HepG2 (cell line): ENCODE data around the gene ADH1C. TPM values are rescaled to one million over a fixed set of nuclear protein-coding genes. Genes with fewer than 3 reads are reported as not detected.

Experiments used
- ATAC-seq: fragments of 200-7000 bp; cut with Tn5 transposase; 3 replicates; pipeline ENCODE4 v1.9.1; 2020; ENCODE audit warnings: mild to moderate bottlenecking, moderate library complexity
- BruUV-seq: library from RNA; stranded (reverse); fragments of 400-500 nt; replicated peaks from 2 replicates; lab custom pipeline; 2021; lab: Mats Ljungman, UMichigan
- CTCF ChIA-PET: fragments of 300-600 bp; formaldehyde crosslinking; extraction: SDS; loops from one replicate; lab custom pipeline; 2021; ENCODE audit warnings: low total read pairs, inconsistent platforms, low intra/inter-chr PET ratio; lab: Yijun Ruan, JAX
- POLR2A ChIA-PET: fragments of 350-600 bp; sonication (Branson Sonifier 250); formaldehyde crosslinking; loops from one replicate; lab custom pipeline; 2020; ENCODE audit warnings: antibody characterized with exemption, inconsistent platforms; lab: Yijun Ruan, JAX
- DNase-seq: peaks from one replicate; pipeline ENCODE4 v3.0.0-alpha.2; 2015; ENCODE audit warnings: low spot score
- FAIRE-seq: peaks from 3 replicates; lab custom pipeline; 2011; peaks lifted over from hg19 to GRCh38; lab: Jason Lieb, UNC
- H2AFZ ChIP-seq: one replicate; pipeline ENCODE4 v1.6.1; 2011; ENCODE audit warnings: low read length, inconsistent platforms
- H3K27ac ChIP-seq: fragments of 300-600 bp; 3 replicates; pipeline ENCODE4 v1.8.0; 2011; ENCODE audit warnings: mixed run types, mild to moderate bottlenecking, mixed read lengths, low read length, inconsistent platforms; ENCODE audit not compliant: insufficient read depth; ENCODE audit errors: extremely low read length
- H3K27me3 ChIP-seq, 2 experiments: fragments of 200-600 bp in 1 of 2; 2 replicates in 1 of 2; 3 replicates in 1 of 2; pipeline versions ENCODE4 v1.6.0 to v1.8.0; 2011; ENCODE audit warnings: low read length in 2 of 2, mild to moderate bottlenecking in 2 of 2, moderate library complexity in 2 of 2, inconsistent platforms in 1 of 2; ENCODE audit not compliant: insufficient read depth in 2 of 2, control insufficient read depth in 1 of 2
- H3K36me3 ChIP-seq, 2 experiments: fragments of 200-600 bp in 1 of 2; replicated peaks in 1 of 2; 2 replicates in 1 of 2; 3 replicates in 1 of 2; pipeline versions ENCODE4 v1.5.1 to v1.8.0; 2011; ENCODE audit warnings: low read length in 2 of 2, inconsistent platforms in 1 of 2; ENCODE audit not compliant: insufficient read depth in 2 of 2, control insufficient read depth in 1 of 2
- H3K4me1 ChIP-seq: 2 replicates; pipeline ENCODE4 v1.5.1; 2012; ENCODE audit warnings: low read length, inconsistent platforms; ENCODE audit not compliant: insufficient read depth
- H3K4me2 ChIP-seq: 2 replicates; pipeline ENCODE4 v1.6.0; 2011; ENCODE audit warnings: low read depth, low read length, inconsistent platforms
- H3K4me3 ChIP-seq, 3 experiments: fragments of 200-600 bp in 1 of 3; sonication (generic), shearing (Covaris generic) in 1 of 3; replicated peaks in 1 of 3; 2 replicates each; pipeline ENCODE4 v1.5.1; 2011 to 2016; ENCODE audit warnings: low read length in 3 of 3, inconsistent platforms in 2 of 3, low read depth in 2 of 3, mild to moderate bottlenecking in 2 of 3, control low read depth in 1 of 3, mixed read lengths in 1 of 3; ENCODE audit not compliant: insufficient read depth in 1 of 3
- H3K79me2 ChIP-seq: one replicate; pipeline ENCODE4 v1.6.1; 2011; ENCODE audit warnings: low read length, inconsistent platforms; ENCODE audit not compliant: insufficient read depth
- H3K9ac ChIP-seq: 2 replicates; pipeline ENCODE4 v1.6.0; 2011; ENCODE audit warnings: mild to moderate bottlenecking, low read depth, low read length, inconsistent platforms; ENCODE audit not compliant: insufficient read depth
- H3K9me3 ChIP-seq: 2 replicates; pipeline ENCODE4 v1.5.1; 2012; ENCODE audit warnings: mild to moderate bottlenecking, low read length
- H4K20me1 ChIP-seq: 2 replicates; pipeline ENCODE4 v1.6.0; 2011; ENCODE audit warnings: inconsistent platforms, mild to moderate bottlenecking, low read length, moderate library complexity; ENCODE audit not compliant: insufficient read depth
- HIVEP1 ChIP-seq: sonication (generic); formaldehyde crosslinking; IDR thresholded peaks from 2 replicates; pipeline ENCODE4 v1.4.0; 2020; ENCODE audit warnings: mild to moderate bottlenecking, missing genetic modification reagents
- LCORL ChIP-seq, 2 experiments: fragments of 450-650 bp in 1 of 2; sonication (generic) in 1 of 2; formaldehyde crosslinking in 1 of 2; IDR thresholded peaks; 2 replicates each; pipeline versions ENCODE4 v1.5.0 to v1.6.1; 2017 to 2020; ENCODE audit warnings: antibody characterized with exemption in 1 of 2, missing genetic modification reagents in 1 of 2
- POGZ ChIP-seq: sonication (generic); formaldehyde crosslinking; IDR thresholded peaks from 2 replicates; pipeline ENCODE4 v1.4.0; 2020; ENCODE audit warnings: mild to moderate bottlenecking, missing genetic modification reagents
- RNF2 ChIP-seq: fragments of 450-650 bp; conservative IDR thresholded peaks from 2 replicates; pipeline ENCODE4 v1.6.1; 2016; ENCODE audit warnings: low read depth
- SCMH1 ChIP-seq: sonication (generic); formaldehyde crosslinking; IDR thresholded peaks from 2 replicates; pipeline ENCODE4 v1.9.0; 2021; ENCODE audit warnings: missing genetic modification reagents, mild to moderate bottlenecking, borderline replicate concordance
- YEATS4 ChIP-seq: sonication (generic); formaldehyde crosslinking; IDR thresholded peaks from 2 replicates; pipeline ENCODE4 v1.4.0; 2020; ENCODE audit warnings: missing genetic modification reagents, borderline replicate concordance
- ZMYM4 ChIP-seq: sonication (generic); formaldehyde crosslinking; IDR thresholded peaks from 2 replicates; pipeline ENCODE4 v1.8.1; 2023; ENCODE audit warnings: mild to moderate bottlenecking, missing genetic modification reagents
- ZNF282 ChIP-seq: fragments of 450-650 bp; IDR thresholded peaks from 2 replicates; pipeline ENCODE4 v1.6.1; 2018; ENCODE audit not compliant: partially characterized antibody
- ZNF747 ChIP-seq: sonication (generic); formaldehyde crosslinking; IDR thresholded peaks from 2 replicates; pipeline ENCODE4 v1.8.1; 2023; ENCODE audit warnings: missing genetic modification reagents, mild to moderate bottlenecking, borderline replicate concordance
- ZSCAN20 ChIP-seq: sonication (generic); formaldehyde crosslinking; IDR thresholded peaks from 2 replicates; pipeline ENCODE4 v1.4.0; 2020; ENCODE audit warnings: missing genetic modification reagents, mild to moderate bottlenecking, borderline replicate concordance
- WGBS: methylation state at CpG from one replicate; pipeline ENCODE4 v1.1.6; 2017; ENCODE audit warnings: low lambda C conversion rate; 5-methylcytosine and 5-hydroxymethylcytosine counted together
- in situ Hi-C: cut with HindIII; loops from 2 replicates; pipeline ENCODE4 v1.10.0; 2017; ENCODE audit warnings: low pct_unique_long_range_greater_than_20kb; ENCODE audit not compliant: extremely low pct_ligation_motif_present
- intact Hi-C: fragments of 100-400 bp; cut with micrococcal nuclease; formaldehyde crosslinking; loops from one replicate; pipeline ENCODE4 v1.10.0; 2022; ENCODE audit not compliant: unreplicated experiment
- polyA plus RNA-seq, 8 experiments: library from polyadenylated mRNA; depleted of rRNA in 3 of 8; stranded (reverse) in 7 of 8; unstranded in 1 of 8; fragments of >200 nt; fragmentation: Illumina TruSeq in 4 of 8; extraction: Trizol in 4 of 8; gene quantifications; 2 replicates each; pipeline versions ENCODE4 v1.2.1 to v1.2.3, GENCODE V29; 2011 to 2016; ENCODE audit warnings: low read depth in 4 of 8, missing spikeins in 1 of 8, mixed read lengths in 1 of 8; ENCODE audit not compliant: insufficient read depth in 1 of 8
- total RNA-seq, 5 experiments: library from RNA; depleted of rRNA; stranded (reverse); fragments of >200 nt; fragmentation: Illumina TruSeq; extraction: Trizol; gene quantifications; 2 replicates each; pipeline ENCODE4 v1.2.3, GENCODE V29; 2016; ENCODE audit warnings: low read depth in 1 of 5
- TF ChIP-seq, protein P1 (sequence below): sonication (generic); formaldehyde crosslinking; IDR thresholded peaks from 2 replicates; pipeline ENCODE4 v1.5.1; 2020; ENCODE audit warnings: mild to moderate bottlenecking, missing genetic modification reagents, borderline replicate concordance
- TF ChIP-seq, protein P2 (sequence below): sonication (generic); formaldehyde crosslinking; IDR thresholded peaks from 2 replicates; pipeline ENCODE4 v1.4.0; 2020; ENCODE audit warnings: mild to moderate bottlenecking, missing genetic modification reagents

Gene ADH1C
- total and polyA plus RNA-seq, 2 of the 13 experiments (the other 11 are each of a cell fraction or from before 2014, with no cell fraction given), result not detected

DNA sequence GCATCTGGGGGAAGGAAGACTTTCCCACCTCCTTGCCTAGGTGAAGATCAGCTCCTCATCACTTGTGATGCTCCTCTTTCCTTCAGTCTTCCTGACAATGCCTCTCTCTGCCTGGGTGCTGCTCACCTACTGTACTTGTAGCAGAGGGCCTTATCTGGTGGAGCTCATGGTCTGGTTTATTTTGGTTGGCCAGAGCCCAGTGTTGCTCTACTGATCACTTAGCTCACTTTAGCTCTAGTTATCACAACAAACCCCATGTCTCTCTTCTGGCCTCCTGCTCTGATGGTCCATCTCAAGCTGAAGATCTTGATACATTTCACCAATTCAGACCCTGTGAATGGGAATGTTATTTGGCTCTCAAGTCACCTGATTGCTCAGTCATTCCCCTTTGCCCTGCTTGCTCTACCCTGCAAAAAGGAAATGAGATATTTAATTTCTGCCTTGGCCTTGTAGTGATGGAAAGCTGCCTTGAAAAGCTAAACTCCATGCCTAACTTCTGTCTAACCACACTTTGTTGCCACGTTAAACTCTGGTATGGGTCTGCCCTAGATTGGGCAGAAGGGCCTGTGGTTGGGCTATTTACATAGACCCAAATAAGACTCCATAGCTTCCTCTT, 30.3 kb upstream of the ADH1C start:
- DNase-seq, result no peak
- intact Hi-C loops (no loop called here), in situ Hi-C loops (no loop called here)
- no peak for ATAC-seq
- H2AFZ ChIP-seq, result no peak overlapping the region
- H3K4me2 ChIP-seq, result no peak overlapping the region
- 73% methylated on average over 1 of the region's 1 CpG for WGBS
- CTCF ChIA-PET, result no interaction called here
- H3K4me1 ChIP-seq, result peaks cover 18% of the 10 kb centered on the region
- no peaks in the 10 kb centered on the region for H3K9me3 ChIP-seq
- H3K4me3 ChIP-seq, result no peak overlapping the region
- TF ChIP-seq ZMYM4 (0 out of 2 replicates have a peak, but pooled peaks have one; percentile 15), ZSCAN20 (CRISPR knock-in tag) (no peak), HIVEP1 (no peak), ZNF747 (no peak)
- no peak overlapping the region for H3K9ac ChIP-seq
- H3K79me2 ChIP-seq, result no peaks in the 10 kb centered on the region
- POLR2A ChIA-PET, result no interaction called here
- FAIRE-seq, result no peak
- no peaks in the 10 kb centered on the region for H4K20me1 ChIP-seq
- no peaks in the 10 kb centered on the region for H3K36me3 ChIP-seq
- BruUV-seq, result no TSS peak
- H3K27me3 ChIP-seq, result no peaks in the 10 kb centered on the region
- H3K27ac ChIP-seq, result no peak overlapping the region

DNA sequence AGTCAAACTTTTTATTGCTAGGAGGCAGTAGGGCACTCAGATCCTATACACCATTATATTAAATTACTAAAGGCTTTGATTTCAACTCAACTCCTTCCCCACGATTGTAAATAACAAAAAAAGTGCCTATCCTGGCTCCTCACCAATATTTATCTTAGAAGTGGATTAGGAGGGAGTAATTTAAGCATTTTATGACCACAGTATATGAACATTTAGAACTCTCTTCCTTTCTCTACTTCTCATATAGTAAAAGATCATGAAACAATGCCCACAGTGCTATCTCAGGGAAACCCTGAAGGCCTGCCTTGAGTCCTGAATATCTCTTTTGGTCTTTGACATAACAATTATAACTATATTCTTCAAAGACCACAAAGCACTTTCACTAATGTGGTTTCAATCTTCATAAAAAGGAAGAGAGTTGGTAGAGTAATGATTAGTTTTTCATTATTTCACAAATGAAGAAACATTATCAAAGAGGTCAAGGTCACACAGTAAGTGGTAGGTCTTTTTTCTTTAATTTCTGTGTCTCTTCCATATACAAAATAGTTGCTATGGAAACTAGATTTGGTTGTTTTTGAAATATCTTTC, 29.1 kb upstream of the ADH1C start:
- POLR2A ChIA-PET, result no interaction called here
- intact Hi-C loops, result no loop called here
- Histone ChIP-seq H3K36me3 (no peaks in the 10 kb centered on the region), H3K79me2 (no peaks in the 10 kb centered on the region), H3K9me3 (no peaks in the 10 kb centered on the region), H4K20me1 (no peaks in the 10 kb centered on the region), H3K27ac (no peak overlapping the region), H2AFZ (no peak overlapping the region), H3K4me2 (no peak overlapping the region), H3K4me3 (no peak overlapping the region), H3K9ac (no peak overlapping the region), H3K4me1 (peaks cover 18% of the 10 kb centered on the region), H3K27me3 (no peaks in the 10 kb centered on the region)
- 79% methylated on average over 1 of the region's 1 CpG for WGBS
- BruUV-seq, result no TSS peak
- ATAC-seq (no peak), DNase-seq (no peak), FAIRE-seq (no peak)
- CTCF ChIA-PET, result no interaction called here
- in situ Hi-C loops, result no loop called here
- no peak for TF ChIP-seq LCORL (IDR thresholded peaks at IDR 0.05)
- TF ChIP-seq LCORL (CRISPR knock-in tag; IDR thresholded peaks at IDR 0.05), result no peak
- no peak for TF ChIP-seq POGZ (CRISPR knock-in tag)
- TF ChIP-seq YEATS4 (CRISPR knock-in tag), result no peak
- TF ChIP-seq, protein P1, sequence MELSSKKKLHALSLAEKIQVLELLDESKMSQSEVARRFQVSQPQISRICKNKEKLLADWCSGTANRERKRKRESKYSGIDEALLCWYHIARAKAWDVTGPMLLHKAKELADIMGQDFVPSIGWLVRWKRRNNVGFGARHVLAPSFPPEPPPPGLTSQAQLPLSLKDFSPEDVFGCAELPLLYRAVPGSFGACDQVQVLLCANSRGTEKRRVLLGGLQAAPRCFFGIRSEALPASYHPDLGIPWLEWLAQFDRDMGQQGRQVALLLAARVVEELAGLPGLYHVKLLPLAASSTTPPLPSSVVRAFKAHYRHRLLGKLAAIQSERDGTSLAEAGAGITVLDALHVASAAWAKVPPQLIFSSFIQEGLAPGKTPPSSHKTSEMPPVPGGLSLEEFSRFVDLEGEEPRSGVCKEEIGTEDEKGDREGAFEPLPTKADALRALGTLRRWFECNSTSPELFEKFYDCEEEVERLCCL (CRISPR knock-in tag), result no peak
- TF ChIP-seq SCMH1 (CRISPR knock-in tag), result no peak
- TF ChIP-seq, protein P2, sequence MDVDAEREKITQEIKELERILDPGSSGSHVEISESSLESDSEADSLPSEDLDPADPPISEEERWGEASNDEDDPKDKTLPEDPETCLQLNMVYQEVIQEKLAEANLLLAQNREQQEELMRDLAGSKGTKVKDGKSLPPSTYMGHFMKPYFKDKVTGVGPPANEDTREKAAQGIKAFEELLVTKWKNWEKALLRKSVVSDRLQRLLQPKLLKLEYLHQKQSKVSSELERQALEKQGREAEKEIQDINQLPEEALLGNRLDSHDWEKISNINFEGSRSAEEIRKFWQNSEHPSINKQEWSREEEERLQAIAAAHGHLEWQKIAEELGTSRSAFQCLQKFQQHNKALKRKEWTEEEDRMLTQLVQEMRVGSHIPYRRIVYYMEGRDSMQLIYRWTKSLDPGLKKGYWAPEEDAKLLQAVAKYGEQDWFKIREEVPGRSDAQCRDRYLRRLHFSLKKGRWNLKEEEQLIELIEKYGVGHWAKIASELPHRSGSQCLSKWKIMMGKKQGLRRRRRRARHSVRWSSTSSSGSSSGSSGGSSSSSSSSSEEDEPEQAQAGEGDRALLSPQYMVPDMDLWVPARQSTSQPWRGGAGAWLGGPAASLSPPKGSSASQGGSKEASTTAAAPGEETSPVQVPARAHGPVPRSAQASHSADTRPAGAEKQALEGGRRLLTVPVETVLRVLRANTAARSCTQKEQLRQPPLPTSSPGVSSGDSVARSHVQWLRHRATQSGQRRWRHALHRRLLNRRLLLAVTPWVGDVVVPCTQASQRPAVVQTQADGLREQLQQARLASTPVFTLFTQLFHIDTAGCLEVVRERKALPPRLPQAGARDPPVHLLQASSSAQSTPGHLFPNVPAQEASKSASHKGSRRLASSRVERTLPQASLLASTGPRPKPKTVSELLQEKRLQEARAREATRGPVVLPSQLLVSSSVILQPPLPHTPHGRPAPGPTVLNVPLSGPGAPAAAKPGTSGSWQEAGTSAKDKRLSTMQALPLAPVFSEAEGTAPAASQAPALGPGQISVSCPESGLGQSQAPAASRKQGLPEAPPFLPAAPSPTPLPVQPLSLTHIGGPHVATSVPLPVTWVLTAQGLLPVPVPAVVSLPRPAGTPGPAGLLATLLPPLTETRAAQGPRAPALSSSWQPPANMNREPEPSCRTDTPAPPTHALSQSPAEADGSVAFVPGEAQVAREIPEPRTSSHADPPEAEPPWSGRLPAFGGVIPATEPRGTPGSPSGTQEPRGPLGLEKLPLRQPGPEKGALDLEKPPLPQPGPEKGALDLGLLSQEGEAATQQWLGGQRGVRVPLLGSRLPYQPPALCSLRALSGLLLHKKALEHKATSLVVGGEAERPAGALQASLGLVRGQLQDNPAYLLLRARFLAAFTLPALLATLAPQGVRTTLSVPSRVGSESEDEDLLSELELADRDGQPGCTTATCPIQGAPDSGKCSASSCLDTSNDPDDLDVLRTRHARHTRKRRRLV (CRISPR knock-in tag), result no peak
- no peak for TF ChIP-seq ZNF282
- TF ChIP-seq RNF2, result no peak
